ENCODE data around the gene ACTN4. TPM values are rescaled to one million over a fixed set of nuclear protein-coding genes. Genes with fewer than 3 reads are reported as not detected.

ACTN4 gene
- 84.8 TPM for total RNA-seq

DNA sequence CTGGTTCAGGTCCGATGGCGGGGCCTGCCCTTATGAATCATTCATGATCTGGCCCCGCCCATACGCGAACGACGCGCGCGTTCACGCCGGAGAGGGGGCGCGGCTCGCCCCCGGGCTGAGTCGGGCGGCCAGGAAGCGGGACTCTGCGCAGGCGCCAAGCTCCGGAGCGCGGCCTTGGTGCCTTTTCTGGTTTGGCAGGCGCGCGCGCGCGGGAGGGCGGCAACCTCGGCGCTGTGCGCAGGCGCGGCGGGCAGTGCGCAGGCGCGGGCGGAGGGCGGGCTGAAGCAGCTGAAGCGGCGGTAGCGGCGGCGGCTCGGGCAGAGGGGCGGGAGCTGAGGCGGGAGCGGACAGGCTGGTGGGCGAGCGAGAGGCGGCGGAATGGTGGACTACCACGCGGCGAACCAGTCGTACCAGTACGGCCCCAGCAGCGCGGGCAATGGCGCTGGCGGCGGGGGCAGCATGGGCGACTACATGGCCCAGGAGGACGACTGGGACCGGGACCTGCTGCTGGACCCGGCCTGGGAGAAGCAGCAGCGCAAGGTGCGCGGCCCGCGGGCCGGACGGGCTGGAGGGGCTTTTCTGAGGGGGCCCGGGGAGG, at the start of gene ACTN4:
Gene ACTN4, plus strand, starts transcription at position 282 of the 598 bp plus-strand sequence. Its CDS starts 97 bp downstream, at position 379.

GRCh38 chr19:38617764-38618589, 29.5 kb upstream of the ACTN4 start, which contains the start of gene MAP4K1:
Gene MAP4K1 (minus strand): TSS chr19:38617953. CDS start chr19:38617895, 58 bp downstream.

GRCh38 chr19:38618590-38619360, 28.7 kb upstream of the ACTN4 start, which contains the start of gene EIF3K:
Gene EIF3K (plus strand): TSS chr19:38619188. CDS start chr19:38619269, 81 bp downstream.

GRCh38 chr19:38744298-38744681, 96.8 kb downstream of the ACTN4 start, which contains the start of gene CAPN12:
Gene CAPN12 (minus strand): TSS chr19:38744474. CDS start chr19:38744165, 309 bp downstream.

DNA sequence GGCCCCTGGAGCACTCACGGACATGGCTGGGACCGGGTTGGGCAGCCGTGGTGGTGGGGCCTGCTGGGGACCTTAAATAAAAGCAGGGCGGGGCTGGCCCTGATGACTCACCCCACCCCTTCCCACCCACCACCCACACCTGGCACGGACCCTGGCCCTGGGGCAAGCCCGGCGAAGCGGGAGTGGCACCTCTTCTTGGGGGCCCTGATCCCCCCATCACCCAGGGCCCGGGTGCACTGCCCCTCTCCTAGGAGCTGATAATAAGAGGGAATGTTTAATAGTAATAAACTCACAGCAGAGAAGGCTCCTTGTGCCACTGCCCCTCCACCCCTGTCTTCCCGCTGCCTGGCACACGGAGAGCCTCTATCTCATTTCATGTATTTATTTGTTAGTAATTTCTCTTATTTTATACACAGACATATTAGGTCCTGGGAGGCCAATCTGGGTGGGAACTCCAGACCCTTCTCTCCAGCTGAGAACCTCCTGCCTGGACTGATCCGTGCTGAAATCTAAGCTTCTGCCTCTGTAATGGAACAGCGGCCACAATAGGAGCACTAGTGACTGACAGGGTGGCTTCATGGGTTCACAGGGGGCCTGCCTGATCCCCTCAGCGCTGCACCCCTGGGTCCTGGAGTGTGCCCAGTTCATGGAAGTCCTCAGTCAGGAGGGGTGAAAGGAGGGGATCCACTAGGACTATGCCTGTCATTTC, 126.2 kb downstream of the ACTN4 start, which contains the start of gene LGALS7:
Gene LGALS7, minus strand, starts transcription at position 49 of the 709 bp plus-strand sequence. Its CDS starts 25 bp downstream, at position 24.

Other genes with a start within 250 kb of the ACTN4 start
- 16.3 TPM for gene FAM98C, start 244.6 kb upstream of the ACTN4 start, total RNA-seq
- gene RASGRP4, start 221.4 kb upstream of the ACTN4 start, total RNA-seq: not detected
- gene RYR1, start 214.0 kb upstream of the ACTN4 start, total RNA-seq: 9.1 TPM
- gene MAP4K1, start 29.7 kb upstream of the ACTN4 start, total RNA-seq: 0.31 TPM
- 152 TPM for gene EIF3K, start 28.5 kb upstream of the ACTN4 start, total RNA-seq
- not detected for gene CAPN12, start 96.8 kb downstream of the ACTN4 start, total RNA-seq
- gene LGALS7, start 125.9 kb downstream of the ACTN4 start, total RNA-seq: not detected
- gene LGALS7B, start 141.6 kb downstream of the ACTN4 start, total RNA-seq: not detected
- not detected for gene LGALS4, start 165.3 kb downstream of the ACTN4 start, total RNA-seq
- gene ECH1, start 184.1 kb downstream of the ACTN4 start, total RNA-seq: 17.5 TPM
- gene HNRNPL, start 202.3 kb downstream of the ACTN4 start, total RNA-seq: 245 TPM
- 2.2 TPM for gene RINL, start 230.6 kb downstream of the ACTN4 start, total RNA-seq